SK-N-MC (cell line): ENCODE data around the gene AREL1.
"Not testable (repeated sequence)": the region's sequence is repeated elsewhere in the genome, so short reads cannot be mapped to it uniquely, and the experiment has no call there.

Experiments used
- DNase-seq: peaks from one replicate; pipeline ENCODE4 v3.0.0-alpha.2; 2011; ENCODE audit warnings: low read depth, low spot score
- H3K27ac ChIP-seq: fragments of 200-600 bp; sonication (generic); 2 replicates; pipeline ENCODE4 v1.5.1; 2016; ENCODE audit warnings: mixed run types
- H3K36me3 ChIP-seq: fragments of 200-600 bp; sonication (generic); 2 replicates; pipeline ENCODE4 v1.6.1; 2017; ENCODE audit warnings: antibody characterized with exemption, low read length, mixed read lengths; ENCODE audit not compliant: insufficient read depth
- H3K4me3 ChIP-seq: fragments of 200-600 bp; sonication (generic); 2 replicates; pipeline ENCODE4 v1.5.1; 2016
- H3K9ac ChIP-seq: fragments of 200-600 bp; sonication (generic); 2 replicates; pipeline ENCODE4 v1.8.0; 2017; ENCODE audit warnings: mixed run types, mixed read lengths; ENCODE audit not compliant: insufficient read length
- H3K9me3 ChIP-seq: fragments of 200-600 bp; sonication (generic); 2 replicates; pipeline ENCODE4 v1.6.1; 2017; ENCODE audit warnings: low read depth, mild to moderate bottlenecking, antibody characterized with exemption, low read length, moderate library complexity, mixed read lengths
- EZH2 ChIP-seq: fragments of 200-600 bp; sonication (generic); IDR thresholded peaks from one replicate; pipeline ENCODE4 v1.6.1; 2017; ENCODE audit warnings: antibody characterized with exemption
- FOXP2 ChIP-seq: optimal IDR thresholded peaks from 2 replicates; pipeline ENCODE3; 2011; ENCODE audit warnings: mild to moderate bottlenecking, moderate library complexity; ENCODE audit not compliant: insufficient read depth; ENCODE audit errors: extremely low read length, control extremely low read depth
- POLR2AphosphoS5 ChIP-seq: IDR thresholded peaks from 2 replicates; pipeline ENCODE4 v1.6.1; 2012; ENCODE audit warnings: mild to moderate bottlenecking, low read depth, low read length, borderline replicate concordance

AREL1 gene

GRCh38 chr14:74712499-74713394 lies at the start of gene AREL1, which contains the start of gene FCF1:
Gene AREL1, minus strand, starts transcription at chr14:74713080. Its CDS starts 27,465 bp downstream, at chr14:74685615.
Gene FCF1, plus strand, starts transcription at chr14:74713144. Its CDS starts 54 bp downstream, at chr14:74713198.
- H3K4me3 ChIP-seq = peak within 1 kb of the TSS; percentile 92
- peak within 1 kb of the TSS; percentile 48; the same call in 1 of the 2 replicates for H3K27ac ChIP-seq
- H3K36me3 ChIP-seq = peaks cover 20% of the 10 kb centered on the region
- no peaks in the 10 kb centered on the region for H3K9me3 ChIP-seq
- peak within 1 kb of the TSS; percentile 90 for H3K9ac ChIP-seq
- TF ChIP-seq POLR2AphosphoS5 = peak; percentile 96
- no peak for TF ChIP-seq FOXP2
- peak; percentile 60 for DNase-seq

GRCh38 chr14:74758505-74758904 lies 45.6 kb upstream of the AREL1 start:
- H3K27ac ChIP-seq, H3K9me3 ChIP-seq, H3K4me3 ChIP-seq, H3K9ac ChIP-seq, H3K36me3 ChIP-seq, DNase-seq: not testable (repeated sequence)

DNA sequence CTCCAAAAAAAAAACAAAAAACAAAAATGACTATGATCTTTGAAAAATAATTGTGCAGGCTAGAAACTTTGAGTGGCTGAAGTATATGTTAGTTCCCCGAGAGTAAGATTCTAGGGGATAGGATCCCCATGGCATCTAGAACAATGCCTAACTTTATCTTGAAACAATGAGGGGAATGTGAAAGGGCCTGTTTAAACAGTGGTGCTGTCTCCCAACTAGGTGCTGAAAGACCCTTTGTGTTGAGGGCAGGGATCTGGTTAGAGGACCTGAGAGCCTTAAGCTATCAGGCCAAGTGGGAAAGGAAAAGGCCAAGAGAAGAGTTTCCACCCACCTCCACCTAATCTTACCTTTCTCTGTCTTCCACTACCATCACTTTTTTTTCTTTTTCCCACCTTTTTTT lies 43.4 kb upstream of the AREL1 start:
- H3K9me3 ChIP-seq = peaks cover 3% of the 10 kb centered on the region; the same call in 1 of the 2 replicates
- no peak overlapping the region for H3K9ac ChIP-seq
- H3K4me3 ChIP-seq = no peak overlapping the region
- DNase-seq = no peak
- TF ChIP-seq POLR2AphosphoS5 = no peak
- TF ChIP-seq FOXP2 = no peak
- no peak for TF ChIP-seq EZH2
- H3K36me3 ChIP-seq = no peaks in the 10 kb centered on the region
- no peak overlapping the region for H3K27ac ChIP-seq

DNA sequence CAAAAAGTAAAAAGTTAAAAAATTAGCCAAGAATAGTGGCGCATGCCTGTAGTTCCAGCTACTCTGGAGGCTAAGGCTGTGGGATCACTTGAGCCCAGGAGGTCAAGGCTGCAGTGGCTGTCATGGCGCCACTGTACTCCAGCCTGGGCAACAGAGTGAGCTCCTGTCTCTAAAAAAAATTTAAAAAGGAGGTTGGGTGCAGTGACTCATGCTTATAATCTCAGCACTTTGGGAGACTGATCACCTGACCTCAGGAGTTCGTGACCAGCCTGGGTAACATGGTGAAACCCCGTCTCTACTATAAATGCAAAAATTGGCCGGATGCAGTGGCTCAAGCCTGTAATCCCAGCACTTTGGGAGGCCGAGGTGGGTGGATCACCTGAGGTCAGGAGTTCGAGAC lies 42.0 kb upstream of the AREL1 start:
- H3K9ac ChIP-seq = no peak overlapping the region
- H3K27ac ChIP-seq = no peak overlapping the region
- no peak for TF ChIP-seq EZH2
- TF ChIP-seq FOXP2 = no peak
- no peak for TF ChIP-seq POLR2AphosphoS5
- H3K9me3 ChIP-seq = peaks cover 3% of the 10 kb centered on the region; the same call in 1 of the 2 replicates
- no peak for DNase-seq
- no peak overlapping the region for H3K4me3 ChIP-seq
- no peaks in the 10 kb centered on the region for H3K36me3 ChIP-seq

DNA sequence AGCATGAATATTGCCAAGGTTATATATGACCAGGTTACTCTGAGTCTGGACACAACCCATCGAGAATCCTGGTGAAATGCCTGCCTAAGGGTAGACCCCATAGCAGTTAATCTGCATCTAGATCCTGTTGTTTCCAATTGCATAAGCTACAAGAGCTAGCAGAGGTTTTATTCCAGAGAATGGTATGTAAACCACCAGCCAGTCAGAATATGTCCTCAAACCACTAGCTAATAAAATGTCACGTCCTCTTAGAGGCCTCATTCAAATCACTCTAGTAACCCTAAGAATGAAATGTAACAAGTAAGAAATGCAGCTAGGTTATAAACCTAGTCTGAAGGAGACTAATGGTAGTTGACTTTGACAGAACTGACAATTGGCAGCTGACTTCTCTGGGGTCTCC lies 41.3 kb upstream of the AREL1 start:
- H3K27ac ChIP-seq = no peak overlapping the region
- H3K4me3 ChIP-seq = no peak overlapping the region
- H3K36me3 ChIP-seq = no peaks in the 10 kb centered on the region
- no peak overlapping the region for H3K9ac ChIP-seq
- DNase-seq = no peak
- TF ChIP-seq POLR2AphosphoS5 (no peak), EZH2 (no peak), FOXP2 (no peak)
- peaks cover 3% of the 10 kb centered on the region; the same call in 1 of the 2 replicates for H3K9me3 ChIP-seq

- H3K27ac ChIP-seq = no peak overlapping the region
- DNase-seq = no peak
- no peak overlapping the region for H3K9ac ChIP-seq
Measured at GRCh38 chr14:74747237-74747636, 34.4 kb upstream of the AREL1 start.

GRCh38 chr14:74739293-74740030 lies 26.6 kb upstream of the AREL1 start:
- Histone ChIP-seq H3K36me3 (peaks cover 40% of the 10 kb centered on the region), H3K4me3 (no peak overlapping the region), H3K9me3 (no peaks in the 10 kb centered on the region), H3K27ac (no peak overlapping the region), H3K9ac (no peak overlapping the region)
- no peak for DNase-seq
- no peak for TF ChIP-seq EZH2
- TF ChIP-seq POLR2AphosphoS5 = no peak

More at GRCh38 chr14:74747237-74747636, 34.4 kb upstream of the AREL1 start:
- TF ChIP-seq POLR2AphosphoS5 = no peak
- no peak for TF ChIP-seq FOXP2
- no peak for TF ChIP-seq EZH2
- Histone ChIP-seq H3K36me3 (no peaks in the 10 kb centered on the region), H3K9me3 (no peaks in the 10 kb centered on the region), H3K4me3 (no peak overlapping the region)

GRCh38 chr14:74737753-74738325 lies 25.0 kb upstream of the AREL1 start:
- Histone ChIP-seq H3K9ac (no peak overlapping the region), H3K27ac (no peak overlapping the region), H3K4me3 (no peak overlapping the region), H3K36me3 (peaks cover 50% of the 10 kb centered on the region), H3K9me3 (no peaks in the 10 kb centered on the region)
- DNase-seq = no peak
- TF ChIP-seq POLR2AphosphoS5 (no peak), FOXP2 (no peak), EZH2 (no peak)
